ENCODE data around the gene TRIM52. TPM values are rescaled to one million over a fixed set of nuclear protein-coding genes. Genes with fewer than 3 reads are reported as not detected.

The TRIM52 gene
- total RNA-seq, 2 experiments from 2014 or later = 24.0 to 24.2 TPM

- H3K36me3 Mint-ChIP-seq (ENCODE audit: low read depth) = peaks cover 90% of the 10 kb centered on the region
- no peaks in the 10 kb centered on the region for H3K27me3 Mint-ChIP-seq
- no peak overlapping the region for H3K4me3 Mint-ChIP-seq
- peak overlapping the region; percentile 52 for H3K27ac Mint-ChIP-seq
- DNase-seq = no peak
- H3K4me1 Mint-ChIP-seq = peaks cover 44% of the 10 kb centered on the region
- no peaks in the 10 kb centered on the region for H3K9me3 Mint-ChIP-seq
- ChIA-PET CTCF (no interaction called here), POLR2A (interaction anchor here (1.1 to 31.8 kb wide), 5 partner anchors 1 to 51 kb away, joined by 4 to 1091 read pairs (median 6); partner anchors contain the start of genes RACK1, TRIM41 and TRIM52)
Measured at GRCh38 chr5:181235689-181236366, 25.1 kb downstream of the TRIM52 start.

GRCh38 chr5:181235323-181235688, 25.6 kb downstream of the TRIM52 start:
- H3K9me3 Mint-ChIP-seq = no peaks in the 10 kb centered on the region
- H3K4me1 Mint-ChIP-seq = peaks cover 43% of the 10 kb centered on the region
- peak overlapping the region; percentile 52 for H3K27ac Mint-ChIP-seq
- H3K4me3 Mint-ChIP-seq = no peak overlapping the region
- H3K36me3 Mint-ChIP-seq (ENCODE audit: low read depth) = peaks cover 86% of the 10 kb centered on the region
- ChIA-PET POLR2A (interaction anchor here (1.1 to 31.8 kb wide), 5 partner anchors 2 to 51 kb away, joined by 4 to 1091 read pairs (median 6); partner anchors contain the start of genes RACK1, TRIM41 and TRIM52), CTCF (no interaction called here)
- DNase-seq = no peak
- H3K27me3 Mint-ChIP-seq = no peaks in the 10 kb centered on the region

- no peaks in the 10 kb centered on the region for H3K9me3 Mint-ChIP-seq
- POLR2A ChIA-PET = interaction anchor here (1.1 to 31.8 kb wide), 5 partner anchors 3 to 50 kb away, joined by 4 to 1091 read pairs (median 6); partner anchors contain the start of genes RACK1, TRIM41 and TRIM52
- H3K36me3 Mint-ChIP-seq (ENCODE audit: low read depth) = peaks cover 84% of the 10 kb centered on the region
- H3K4me3 Mint-ChIP-seq = no peak overlapping the region
- no peaks in the 10 kb centered on the region for H3K27me3 Mint-ChIP-seq
- peak overlapping the region; percentile 2 for H3K27ac Mint-ChIP-seq
- peaks cover 40% of the 10 kb centered on the region for H3K4me1 Mint-ChIP-seq
- CTCF ChIA-PET = no interaction called here
- DNase-seq = no peak
Measured at GRCh38 chr5:181234455-181235306, 26.3 kb downstream of the TRIM52 start.

GRCh38 chr5:181233801-181234454, 27.0 kb downstream of the TRIM52 start:
- Mint-ChIP-seq H3K4me3 (no peak overlapping the region), H3K27ac (no peak overlapping the region), H3K36me3 (ENCODE audit: low read depth) (peaks cover 84% of the 10 kb centered on the region), H3K27me3 (no peaks in the 10 kb centered on the region), H3K9me3 (no peaks in the 10 kb centered on the region), H3K4me1 (peaks cover 40% of the 10 kb centered on the region)
- CTCF ChIA-PET = no interaction called here
- no peak for DNase-seq
- POLR2A ChIA-PET = interaction anchor here (30.9 to 31.8 kb wide), 2 partner anchors 3 to 15 kb away, joined by 1091 read pairs; partner anchors contain the start of genes RACK1, TRIM41 and TRIM52

- no peaks in the 10 kb centered on the region for H3K27me3 Mint-ChIP-seq
- ChIA-PET POLR2A (interaction anchor here (0.9 to 31.8 kb wide), 3 partner anchors 4 to 16 kb away, joined by 3 to 1091 read pairs (median 1091); partner anchors contain the start of genes RACK1, TRIM41 and TRIM52), CTCF (no interaction called here)
- no peak overlapping the region for H3K4me3 Mint-ChIP-seq
- no peak for DNase-seq
- H3K4me1 Mint-ChIP-seq = peaks cover 35% of the 10 kb centered on the region
- H3K9me3 Mint-ChIP-seq = no peaks in the 10 kb centered on the region
- H3K27ac Mint-ChIP-seq = peak overlapping the region; percentile 42
- peaks cover 77% of the 10 kb centered on the region for H3K36me3 Mint-ChIP-seq (ENCODE audit: low read depth)
Measured at GRCh38 chr5:181233088-181233800, 27.7 kb downstream of the TRIM52 start.

GRCh38 chr5:181232593-181232992, 28.4 kb downstream of the TRIM52 start:
- peaks cover 71% of the 10 kb centered on the region for H3K36me3 Mint-ChIP-seq (ENCODE audit: low read depth)
- peak overlapping the region; percentile 26 for H3K27ac Mint-ChIP-seq
- H3K4me1 Mint-ChIP-seq = peaks cover 28% of the 10 kb centered on the region

GRCh38 chr5:181231432-181231831, 29.5 kb downstream of the TRIM52 start:
- CTCF ChIA-PET = no interaction called here
- peaks cover 24% of the 10 kb centered on the region for H3K4me1 Mint-ChIP-seq
- H3K27ac Mint-ChIP-seq = no peak overlapping the region
- H3K36me3 Mint-ChIP-seq (ENCODE audit: low read depth) = peaks cover 61% of the 10 kb centered on the region
- H3K9me3 Mint-ChIP-seq = no peaks in the 10 kb centered on the region
- no peak for DNase-seq
- H3K27me3 Mint-ChIP-seq = no peaks in the 10 kb centered on the region
- H3K4me3 Mint-ChIP-seq = no peak overlapping the region
- POLR2A ChIA-PET = interaction anchor here (1.2 to 31.8 kb wide), 2 partner anchors 9 to 17 kb away, joined by 4 to 1091 read pairs; partner anchors contain the start of genes RACK1, TRIM41 and TRIM52

More at GRCh38 chr5:181232593-181232992, 28.4 kb downstream of the TRIM52 start:
- POLR2A ChIA-PET = interaction anchor here (0.9 to 31.8 kb wide), 2 partner anchors 8 to 16 kb away, joined by 3 to 1091 read pairs; partner anchors contain the start of genes RACK1 and TRIM52
- DNase-seq = no peak
- CTCF ChIA-PET = no interaction called here
- Mint-ChIP-seq H3K4me3 (no peak overlapping the region), H3K9me3 (no peaks in the 10 kb centered on the region), H3K27me3 (no peaks in the 10 kb centered on the region)

GRCh38 chr5:181230551-181230950, 30.4 kb downstream of the TRIM52 start:
- ChIA-PET POLR2A (interaction anchor here (1.2 to 31.8 kb wide), 3 partner anchors 8 to 40 kb away, joined by 4 to 1091 read pairs (median 5); partner anchors contain the start of genes RACK1, TRIM41 and TRIM52), CTCF (no interaction called here)
- Mint-ChIP-seq H3K9me3 (no peaks in the 10 kb centered on the region), H3K4me1 (peaks cover 26% of the 10 kb centered on the region), H3K4me3 (no peak overlapping the region), H3K27ac (no peak overlapping the region), H3K36me3 (ENCODE audit: low read depth) (peaks cover 56% of the 10 kb centered on the region), H3K27me3 (no peaks in the 10 kb centered on the region)
- no peak for DNase-seq

- H3K4me3 Mint-ChIP-seq = no peak overlapping the region
Measured at GRCh38 chr5:181229996-181230395, 30.9 kb downstream of the TRIM52 start.

GRCh38 chr5:181224390-181225229, 36.3 kb downstream of the TRIM52 start:
- Mint-ChIP-seq H3K27ac (peak overlapping the region; percentile 100), H3K36me3 (ENCODE audit: low read depth) (peaks cover 26% of the 10 kb centered on the region), H3K4me3 (peak overlapping the region; percentile 99), H3K27me3 (peaks cover 4% of the 10 kb centered on the region), H3K4me1 (peaks cover 67% of the 10 kb centered on the region), H3K9me3 (no peaks in the 10 kb centered on the region)
- peak; percentile 57 for DNase-seq
- POLR2A ChIA-PET = interaction anchor here (0.9 to 31.8 kb wide), 4 partner anchors 8 to 34 kb away, joined by 3 to 1091 read pairs (median 72); partner anchors contain the start of genes RACK1, TRIM52 and TRIM7
- CTCF ChIA-PET = interaction anchor here (1.6 to 2.8 kb wide), 2 partner anchors 20 to 36 kb away, joined by 4 to 11 read pairs; partner anchors contain the start of gene RACK1

More at GRCh38 chr5:181229996-181230395, 30.9 kb downstream of the TRIM52 start:
- DNase-seq = no peak
- ChIA-PET CTCF (no interaction called here), POLR2A (interaction anchor here (1.0 to 31.8 kb wide), 3 partner anchors 19 to 41 kb away, joined by 5 to 1091 read pairs (median 5); partner anchors contain the start of genes RACK1 and TRIM52)
- H3K27ac Mint-ChIP-seq = no peak overlapping the region
- peaks cover 29% of the 10 kb centered on the region for H3K4me1 Mint-ChIP-seq
- H3K27me3 Mint-ChIP-seq = no peaks in the 10 kb centered on the region
- H3K36me3 Mint-ChIP-seq (ENCODE audit: low read depth) = peaks cover 52% of the 10 kb centered on the region
- H3K9me3 Mint-ChIP-seq = no peaks in the 10 kb centered on the region
